HepG2 (cell line): Measurements from ENCODE around the gene CYLD. TPM values are rescaled to one million over a fixed set of nuclear protein-coding genes. Genes with fewer than 3 reads are reported as not detected.
A peak's percentile ranks its signal among the peaks of the same experiment; 100 is the strongest.

ENCODE experiments used
- BCL6 ChIP-seq: IDR thresholded peaks from 2 replicates; pipeline ENCODE4 v1.6.1; 2016; ENCODE audit warnings: missing genetic modification reagents, missing compliant biosample characterization
- BRD4 ChIP-seq: sonication (generic); formaldehyde crosslinking; IDR thresholded peaks from 2 replicates; pipeline ENCODE4 v1.4.0; 2020; ENCODE audit warnings: missing genetic modification reagents
- DR1 ChIP-seq: sonication (generic); formaldehyde crosslinking; IDR thresholded peaks from 2 replicates; pipeline ENCODE4 v1.8.0; 2021; ENCODE audit warnings: mild to moderate bottlenecking, missing genetic modification reagents, inconsistent platforms
- GMEB1 ChIP-seq: sonication (generic); formaldehyde crosslinking; IDR thresholded peaks from 2 replicates; pipeline ENCODE4 v1.5.1; 2020; ENCODE audit warnings: missing genetic modification reagents, mild to moderate bottlenecking, borderline replicate concordance
- HIVEP1 ChIP-seq: sonication (generic); formaldehyde crosslinking; IDR thresholded peaks from 2 replicates; pipeline ENCODE4 v1.4.0; 2020; ENCODE audit warnings: mild to moderate bottlenecking, missing genetic modification reagents
- HNRNPLL ChIP-seq: fragments of 200-400 bp; formaldehyde crosslinking; IDR thresholded peaks from 2 replicates; pipeline ENCODE4 v1.6.1; 2017; ENCODE audit warnings: mild to moderate bottlenecking, low read depth, low read length; ENCODE audit not compliant: poor library complexity, severe bottlenecking
- KMT2B ChIP-seq: IDR thresholded peaks from 2 replicates; pipeline ENCODE4 v1.6.1; 2016; ENCODE audit warnings: missing genetic modification reagents, missing compliant biosample characterization
- MXD4 ChIP-seq: IDR thresholded peaks from 2 replicates; pipeline ENCODE4 v1.6.1; 2016; ENCODE audit warnings: mild to moderate bottlenecking, missing biosample characterization, missing genetic modification reagents
- MYC ChIP-seq: sonication (generic); formaldehyde crosslinking; IDR thresholded peaks from 2 replicates; pipeline ENCODE4 v1.9.0; 2021; ENCODE audit warnings: missing genetic modification reagents, borderline replicate concordance
- NFYC ChIP-seq: IDR thresholded peaks from 2 replicates; pipeline ENCODE4 v1.6.1; 2016; ENCODE audit warnings: missing genetic modification reagents, missing compliant biosample characterization
- PAWR ChIP-seq: sonication (generic); formaldehyde crosslinking; IDR thresholded peaks from 2 replicates; pipeline ENCODE4 v1.4.0; 2020; ENCODE audit warnings: missing genetic modification reagents, mild to moderate bottlenecking, borderline replicate concordance
- PLRG1 ChIP-seq: fragments of 450-650 bp; conservative IDR thresholded peaks from 2 replicates; pipeline ENCODE4 v1.6.1; 2016
- REXO4 ChIP-seq: sonication (generic); formaldehyde crosslinking; IDR thresholded peaks from 2 replicates; pipeline ENCODE4 v1.8.0; 2022; ENCODE audit warnings: missing genetic modification reagents, mild to moderate bottlenecking, borderline replicate concordance
- SP1 ChIP-seq, 2 experiments: fragments of 450-650 bp in 1 of 2; sonication (generic) in 1 of 2; formaldehyde crosslinking in 1 of 2; IDR thresholded peaks; 2 replicates each; pipeline versions ENCODE4 v1.4.0 to v1.6.1; 2016 to 2020; ENCODE audit warnings: missing genetic modification reagents in 1 of 2
- SP4 ChIP-seq: sonication (generic); formaldehyde crosslinking; IDR thresholded peaks from 2 replicates; pipeline ENCODE4 v1.8.1; 2023; ENCODE audit warnings: mild to moderate bottlenecking, missing genetic modification reagents
- TEAD2 ChIP-seq: sonication (generic); formaldehyde crosslinking; IDR thresholded peaks from 2 replicates; pipeline ENCODE4 v1.9.0; 2021; ENCODE audit warnings: missing genetic modification reagents
- TFDP1 ChIP-seq: IDR thresholded peaks from 2 replicates; pipeline ENCODE4 v1.6.1; 2016; ENCODE audit warnings: missing compliant biosample characterization, missing genetic modification reagents, borderline replicate concordance
- UBTF ChIP-seq: sonication (generic); formaldehyde crosslinking; IDR thresholded peaks from 2 replicates; pipeline ENCODE4 v1.4.0; 2020; ENCODE audit warnings: mild to moderate bottlenecking, missing genetic modification reagents
- ZBTB20 ChIP-seq: sonication (generic); formaldehyde crosslinking; IDR thresholded peaks from 2 replicates; pipeline ENCODE4 v1.8.1; 2023; ENCODE audit warnings: missing genetic modification reagents, low read depth, mild to moderate bottlenecking, borderline replicate concordance
- ZFAT ChIP-seq: sonication (generic); formaldehyde crosslinking; conservative IDR thresholded peaks from 2 replicates; pipeline ENCODE4 v1.8.1; 2023; ENCODE audit warnings: missing genetic modification reagents, inconsistent platforms
- ZNF205 ChIP-seq: IDR thresholded peaks from 2 replicates; pipeline ENCODE4 v1.6.1; 2018; ENCODE audit warnings: missing biosample characterization, missing genetic modification reagents
- ZNF234 ChIP-seq: sonication (generic); formaldehyde crosslinking; conservative IDR thresholded peaks from 2 replicates; pipeline ENCODE4 v1.5.1; 2020; ENCODE audit warnings: mild to moderate bottlenecking, missing genetic modification reagents
- ZNF451 ChIP-seq: sonication (generic); formaldehyde crosslinking; IDR thresholded peaks from 2 replicates; pipeline ENCODE4 v1.5.0; 2020; ENCODE audit warnings: mild to moderate bottlenecking, missing genetic modification reagents
- ZNF891 ChIP-seq: sonication (generic); formaldehyde crosslinking; IDR thresholded peaks from 2 replicates; pipeline ENCODE4 v1.5.0; 2020; ENCODE audit warnings: mild to moderate bottlenecking, missing genetic modification reagents
- polyA plus RNA-seq, 8 experiments: library from polyadenylated mRNA; depleted of rRNA in 3 of 8; stranded (reverse) in 7 of 8; unstranded in 1 of 8; fragments of >200 nt; fragmentation: Illumina TruSeq in 4 of 8; extraction: Trizol in 4 of 8; gene quantifications; 2 replicates each; pipeline versions ENCODE4 v1.2.1 to v1.2.3, GENCODE V29; 2011 to 2016; ENCODE audit warnings: low read depth in 4 of 8, missing spikeins in 1 of 8, mixed read lengths in 1 of 8; ENCODE audit not compliant: insufficient read depth in 1 of 8
- total RNA-seq, 5 experiments: library from RNA; depleted of rRNA; stranded (reverse); fragments of >200 nt; fragmentation: Illumina TruSeq; extraction: Trizol; gene quantifications; 2 replicates each; pipeline ENCODE4 v1.2.3, GENCODE V29; 2016; ENCODE audit warnings: low read depth in 1 of 5
- TF ChIP-seq, protein P1 (sequence below): sonication (generic); formaldehyde crosslinking; IDR thresholded peaks from 2 replicates; pipeline ENCODE4 v1.5.0; 2020; ENCODE audit warnings: missing genetic modification reagents

The CYLD gene
- total and polyA plus RNA-seq, 2 of the 13 experiments (the other 11 are each of a cell fraction or from before 2014, with no cell fraction given): 6.1 to 11.4 TPM

- TF ChIP-seq, protein P1, sequence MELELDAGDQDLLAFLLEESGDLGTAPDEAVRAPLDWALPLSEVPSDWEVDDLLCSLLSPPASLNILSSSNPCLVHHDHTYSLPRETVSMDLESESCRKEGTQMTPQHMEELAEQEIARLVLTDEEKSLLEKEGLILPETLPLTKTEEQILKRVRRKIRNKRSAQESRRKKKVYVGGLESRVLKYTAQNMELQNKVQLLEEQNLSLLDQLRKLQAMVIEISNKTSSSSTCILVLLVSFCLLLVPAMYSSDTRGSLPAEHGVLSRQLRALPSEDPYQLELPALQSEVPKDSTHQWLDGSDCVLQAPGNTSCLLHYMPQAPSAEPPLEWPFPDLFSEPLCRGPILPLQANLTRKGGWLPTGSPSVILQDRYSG (CRISPR knock-in tag): no peak
- TF ChIP-seq TEAD2 (CRISPR knock-in tag) (no peak), GMEB1 (CRISPR knock-in tag) (peak; percentile 77), ZNF234 (no peak), PAWR (no peak), ZBTB20 (CRISPR knock-in tag) (no peak), KMT2B (peak; percentile 93), ZFAT (CRISPR knock-in tag) (no peak), ZNF205 (CRISPR knock-in tag) (0 out of 2 replicates have a peak, but pooled peaks have one; percentile 31), HNRNPLL (peak; percentile 84), MYC (CRISPR knock-in tag) (peak; percentile 75), HIVEP1 (CRISPR knock-in tag) (peak; percentile 86), ZNF451 (CRISPR knock-in tag) (0 out of 2 replicates have a peak, but pooled peaks have one; percentile 13), SP4 (CRISPR knock-in tag) (peak; percentile 100), PLRG1 (no peak), NFYC (CRISPR knock-in tag) (peak; percentile 97), ZNF891 (0 out of 2 replicates have a peak, but pooled peaks have one; percentile 49), BRD4 (CRISPR knock-in tag) (0 out of 2 replicates have a peak, but pooled peaks have one; percentile 29), REXO4 (CRISPR knock-in tag) (no peak), UBTF (CRISPR knock-in tag) (peak; percentile 0; the same call in 1 of the 2 replicates), MXD4 (CRISPR knock-in tag) (peak; percentile 27; the same call in 1 of the 2 replicates), DR1 (CRISPR knock-in tag) (peak; percentile 50; the same call in 1 of the 2 replicates), SP1 (IDR thresholded peaks at IDR 0.05) (no peak), SP1 (CRISPR knock-in tag; IDR thresholded peaks at IDR 0.05) (peak; percentile 97), TFDP1 (CRISPR knock-in tag) (peak; percentile 55; the same call in 1 of the 2 replicates), BCL6 (CRISPR knock-in tag) (peak; percentile 42; the same call in 1 of the 2 replicates)
These were observed at the start of gene CYLD (continued) for GRCh38 chr16:50741781-50742575.
